HCT116 (cell line): ENCODE data around the gene RAI1. TPM values are rescaled to one million over a fixed set of nuclear protein-coding genes. Genes with fewer than 3 reads are reported as not detected.

Source experiments
- ATAC-seq: fragments of 200-7000 bp; cut with Tn5 transposase; 2 replicates; pipeline ENCODE4 v1.9.1; 2020; ENCODE audit warnings: mild to moderate bottlenecking, moderate library complexity
- BruUV-seq: library from RNA; stranded (reverse); fragments of 400-500 nt; replicated peaks from 2 replicates; lab custom pipeline; 2021; lab: Mats Ljungman, UMichigan
- CTCF ChIA-PET: fragments of 300-600 bp; sonication (Branson Sonifier 250); formaldehyde crosslinking; loops from one replicate; lab custom pipeline; 2021; ENCODE audit warnings: antibody characterized with exemption; lab: Charles Lee
- POLR2A ChIA-PET: fragments of 300-600, 350-600 bp; sonication (Branson Sonifier 250); formaldehyde crosslinking; loops from one replicate; lab custom pipeline; 2021; ENCODE audit warnings: antibody characterized with exemption; lab: Charles Lee
- RAD21 ChIA-PET, 2 experiments: fragments of 300-600 bp; sonication (Branson Sonifier 250); formaldehyde crosslinking; loops; one replicate each; lab custom pipeline; 2023; ENCODE audit warnings: low total read pairs in 2 of 2; ENCODE audit not compliant: uncharacterized antibody in 2 of 2, unreplicated experiment in 2 of 2, low non-redundant PET in 1 of 2; lab: Charles Lee
- DNase-seq: peaks from one replicate; pipeline ENCODE4 v3.0.0-alpha.2; 2010; ENCODE audit warnings: low read depth, low spot score
- H2AFZ ChIP-seq: fragments of 200-600 bp; shearing (Covaris generic), sonication (generic); 2 replicates; pipeline ENCODE4 v1.6.1; 2017; ENCODE audit warnings: low read depth, mixed run types, mixed read lengths, antibody characterized with exemption, low read length; ENCODE audit not compliant: poor library complexity, severe bottlenecking
- H3K27ac ChIP-seq: 2 replicates; pipeline ENCODE4 v1.5.1; 2012; ENCODE audit warnings: low read depth, low read length
- H3K27me3 ChIP-seq: fragments of 200-600 bp; sonication (generic); 2 replicates; pipeline ENCODE4 v1.6.1; 2016; ENCODE audit warnings: mixed run types, low read length, mixed read lengths; ENCODE audit not compliant: insufficient read depth
- H3K36me3 ChIP-seq, 2 experiments: fragments of 200-500 bp in 1 of 2; fragments of 200-600 bp in 1 of 2; sonication (Bioruptor generic) in 1 of 2; sonication (generic) in 1 of 2; 2 replicates each; pipeline versions ENCODE4 v1.5.1 to v1.6.1; 2014 to 2016; ENCODE audit warnings: low read length in 2 of 2, inconsistent platforms in 1 of 2, mixed read lengths in 1 of 2, mixed run types in 1 of 2; ENCODE audit not compliant: insufficient read depth in 2 of 2, control insufficient read depth in 1 of 2
- H3K4me1 ChIP-seq, 2 experiments: fragments of 200-600 bp in 1 of 2; sonication (generic) in 1 of 2; 2 replicates each; pipeline versions ENCODE4 v1.5.1 to v1.6.1; 2012 to 2017; ENCODE audit warnings: low read length in 2 of 2, inconsistent platforms in 1 of 2, mild to moderate bottlenecking in 1 of 2, mixed read lengths in 1 of 2, mixed run types in 1 of 2, moderate library complexity in 1 of 2; ENCODE audit not compliant: insufficient read depth in 2 of 2, control insufficient read depth in 1 of 2
- H3K4me2 ChIP-seq: fragments of 200-600 bp; sonication (generic); 2 replicates; pipeline ENCODE4 v1.6.1; 2017; ENCODE audit warnings: mixed run types, low read length, mixed read lengths
- H3K4me3 ChIP-seq, 2 experiments: fragments of 200-600 bp in 1 of 2; sonication (generic) in 1 of 2; replicated peaks in 1 of 2; 2 replicates each; pipeline ENCODE4 v1.5.1; 2011 to 2016; ENCODE audit warnings: low read length in 2 of 2, control low read depth in 1 of 2, low read depth in 1 of 2, mild to moderate bottlenecking in 1 of 2, mixed read lengths in 1 of 2, mixed run types in 1 of 2
- H3K79me2 ChIP-seq: fragments of 200-600 bp; sonication (generic); 2 replicates; pipeline ENCODE4 v1.6.1; 2017; ENCODE audit warnings: mild to moderate bottlenecking, mixed run types, low read length, moderate library complexity, mixed read lengths; ENCODE audit not compliant: insufficient read depth
- H3K9ac ChIP-seq: fragments of 200-600 bp; sonication (generic); 2 replicates; pipeline ENCODE4 v1.6.1; 2016; ENCODE audit warnings: low read length, mixed read lengths
- H3K9me2 ChIP-seq: fragments of 200-600 bp; sonication (generic), shearing (Covaris generic); 2 replicates; pipeline ENCODE4 v1.6.1; 2017; ENCODE audit warnings: mixed run types, mild to moderate bottlenecking, moderate library complexity; ENCODE audit not compliant: insufficient read depth
- H3K9me3 ChIP-seq, 2 experiments: fragments of 200-500 bp in 1 of 2; fragments of 200-600 bp in 1 of 2; sonication (Bioruptor generic) in 1 of 2; sonication (generic) in 1 of 2; 2 replicates each; pipeline ENCODE4 v1.6.1; 2014 to 2017; ENCODE audit warnings: low read length in 2 of 2, mixed read lengths in 2 of 2, inconsistent platforms in 1 of 2, low read depth in 1 of 2, mild to moderate bottlenecking in 1 of 2, mixed run types in 1 of 2, moderate library complexity in 1 of 2; ENCODE audit not compliant: control insufficient read depth in 1 of 2, insufficient read depth in 1 of 2
- H4K20me1 ChIP-seq: fragments of 200-600 bp; sonication (generic), shearing (Covaris generic); 2 replicates; pipeline ENCODE4 v1.6.1; 2017; ENCODE audit warnings: mixed run types, mild to moderate bottlenecking, moderate library complexity; ENCODE audit not compliant: insufficient read depth
- ATF3 ChIP-seq: IDR thresholded peaks from 2 replicates; pipeline ENCODE4 v1.6.1; 2012
- CEBPB ChIP-seq: IDR thresholded peaks from 2 replicates; pipeline ENCODE4 v1.6.1; 2012; ENCODE audit warnings: low read depth
- CTCF ChIP-seq, 3 experiments: fragments of 200-600 bp in 1 of 3; sonication (generic) in 1 of 3; IDR thresholded peaks in 2 of 3; conservative IDR thresholded peaks in 1 of 3; 2 replicates each; pipeline ENCODE4 v1.5.1; 2012 to 2017; ENCODE audit warnings: low read depth in 2 of 3, low read length in 2 of 3, antibody characterized with exemption in 1 of 3, borderline replicate concordance in 1 of 3, control low read depth in 1 of 3, mild to moderate bottlenecking in 1 of 3, mixed read lengths in 1 of 3, mixed run types in 1 of 3, moderate library complexity in 1 of 3; ENCODE audit not compliant: insufficient read depth in 1 of 3
- EGR1 ChIP-seq: IDR thresholded peaks from 2 replicates; pipeline ENCODE4 v1.6.1; 2012; ENCODE audit warnings: low read depth
- JUND ChIP-seq: IDR thresholded peaks from 2 replicates; pipeline ENCODE4 v1.6.1; 2012
- POLR2AphosphoS5 ChIP-seq: IDR thresholded peaks from 2 replicates; pipeline ENCODE4 v1.6.1; 2011; ENCODE audit warnings: mild to moderate bottlenecking, low read depth, low read length, moderate library complexity
- RAD21 ChIP-seq: IDR thresholded peaks from 2 replicates; pipeline ENCODE4 v1.6.1; 2012; ENCODE audit warnings: low read depth, mild to moderate bottlenecking
- SRF ChIP-seq: IDR thresholded peaks from 2 replicates; pipeline ENCODE4 v1.6.1; 2012; ENCODE audit warnings: low read depth
- YY1 ChIP-seq: IDR thresholded peaks from 2 replicates; pipeline ENCODE4 v1.6.1; 2011; ENCODE audit warnings: low read length, low read depth, moderate library complexity, mild to moderate bottlenecking; ENCODE audit not compliant: insufficient replicate concordance; ENCODE audit errors: extremely low read depth
- intact Hi-C: fragments of 100-400 bp; cut with micrococcal nuclease; formaldehyde crosslinking; loops from 2 replicates; pipeline ENCODE4 v1.10.0; 2022
- total RNA-seq: library from RNA; stranded (reverse); gene quantifications from one replicate; pipeline ENCODE4 v1.2.1, GENCODE V29; 2021; ENCODE audit not compliant: unreplicated experiment

Gene RAI1
- total RNA-seq, 1 experiment from 2014 or later = 38.5 TPM

- Histone ChIP-seq H3K27ac (no peak overlapping the region), H3K36me3 (peaks cover 3 to 17% of the 10 kb centered on the region in 2 experiments; a peak in 2 of 4 replicates), H3K4me2 (no peak overlapping the region), H3K9ac (no peak overlapping the region), H4K20me1 (no peaks in the 10 kb centered on the region; the same call in 1 of the 2 replicates), H3K4me3 (no peak overlapping the region), H3K27me3 (no peaks in the 10 kb centered on the region), H3K79me2 (peaks cover 97% of the 10 kb centered on the region), H3K9me2 (no peaks in the 10 kb centered on the region), H3K4me1 (peaks cover 28 to 62% of the 10 kb centered on the region in 2 experiments), H3K9me3 (no peaks in the 10 kb centered on the region), H2AFZ (no peak overlapping the region)
- ChIA-PET CTCF (no interaction called here), RAD21 (no interaction called here), POLR2A (no interaction called here)
- DNase-seq (no peak), ATAC-seq (no peak)
- intact Hi-C loops = no loop called here
- BruUV-seq = no TSS peak
- TF ChIP-seq RAD21 (no peak), ATF3 (no peak), CEBPB (no peak), POLR2AphosphoS5 (no peak)
These were observed 19.2 kb downstream of the RAI1 start for GRCh38 chr17:17700251-17700969.

GRCh38 chr17:17701112-17701511 lies 19.9 kb downstream of the RAI1 start:
- H3K4me2 ChIP-seq = no peak overlapping the region
- no peak overlapping the region for H2AFZ ChIP-seq
- intact Hi-C loops = no loop called here
- no peak overlapping the region for H3K9ac ChIP-seq
- TF ChIP-seq SRF (no peak), JUND (no peak), EGR1 (no peak), YY1 (no peak), CTCF (IDR thresholded peaks at IDR 0.05 in 2 of 3, conservative IDR thresholded peaks at IDR 0.05 in 1 of 3; ENCODE audit: borderline replicate concordance in 1 of 3, insufficient read depth in 1 of 3, low read depth in 2 of 3, low read length in 2 of 3) (no peak)
- H3K27ac ChIP-seq = no peak overlapping the region
- H3K36me3 ChIP-seq = peaks cover 3 to 17% of the 10 kb centered on the region in 2 experiments; a peak in 2 of 4 replicates
- ChIA-PET RAD21 (no interaction called here), CTCF (no interaction called here), POLR2A (no interaction called here)
- ATAC-seq (no peak), DNase-seq (no peak)
- H3K4me1 ChIP-seq = peaks cover 21 to 58% of the 10 kb centered on the region in 2 experiments
- no peak overlapping the region for H3K4me3 ChIP-seq
- no peaks in the 10 kb centered on the region for H3K9me2 ChIP-seq
- BruUV-seq = no TSS peak
- no peaks in the 10 kb centered on the region for H3K9me3 ChIP-seq
- H4K20me1 ChIP-seq = no peaks in the 10 kb centered on the region; the same call in 1 of the 2 replicates
- no peaks in the 10 kb centered on the region for H3K27me3 ChIP-seq
- peaks cover 96% of the 10 kb centered on the region for H3K79me2 ChIP-seq
